DND-41 (cell line): ENCODE results near the gene PDILT.
"Not testable (repeated sequence)": the region's sequence is repeated elsewhere in the genome, so short reads cannot be mapped to it uniquely, and the experiment has no call there.

ENCODE experiments used
- CTCF ChIP-seq: IDR thresholded peaks from 2 replicates; pipeline ENCODE4 v1.5.1; 2012; ENCODE audit warnings: borderline replicate concordance, low read length, moderate library complexity, mild to moderate bottlenecking; ENCODE audit not compliant: poor library complexity, severe bottlenecking; ENCODE audit errors: extremely low read depth
- EZH2 ChIP-seq: IDR thresholded peaks from 3 replicates; pipeline ENCODE4 v1.6.1; 2012; ENCODE audit warnings: borderline replicate concordance, low read depth, mild to moderate bottlenecking, moderate library complexity, low read length, inconsistent platforms; ENCODE audit not compliant: severe bottlenecking

GRCh38 chr16:20421748-20422147, 17.2 kb upstream of the PDILT start:
- TF ChIP-seq CTCF, EZH2: not testable (repeated sequence)
